HepG2 (cell line): ENCODE measurements around the gene EHBP1. TPM values are rescaled to one million over a fixed set of nuclear protein-coding genes. Genes with fewer than 3 reads are reported as not detected.
A peak's percentile ranks its signal among the peaks of the same experiment; 100 is the strongest.

Experiments used
- AKNA ChIP-seq: sonication (generic); formaldehyde crosslinking; IDR thresholded peaks from 2 replicates; pipeline ENCODE4 v1.4.0; 2020; ENCODE audit warnings: missing genetic modification reagents, borderline replicate concordance
- CBFB ChIP-seq: sonication (generic); formaldehyde crosslinking; IDR thresholded peaks from 2 replicates; pipeline ENCODE4 v1.4.0; 2020; ENCODE audit warnings: missing genetic modification reagents
- CREB3 ChIP-seq: sonication (generic); formaldehyde crosslinking; IDR thresholded peaks from 2 replicates; pipeline ENCODE4 v1.5.0; 2020; ENCODE audit warnings: missing genetic modification reagents
- ETV5 ChIP-seq: IDR thresholded peaks from 2 replicates; pipeline ENCODE4 v1.6.1; 2018; ENCODE audit warnings: missing biosample characterization, missing genetic modification reagents, inconsistent platforms, borderline replicate concordance
- IRF9 ChIP-seq: sonication (generic); formaldehyde crosslinking; IDR thresholded peaks from 2 replicates; pipeline ENCODE4 v1.8.0; 2022; ENCODE audit warnings: missing genetic modification reagents, mild to moderate bottlenecking, borderline replicate concordance
- SP1 ChIP-seq, 2 experiments: fragments of 450-650 bp in 1 of 2; sonication (generic) in 1 of 2; formaldehyde crosslinking in 1 of 2; IDR thresholded peaks; 2 replicates each; pipeline versions ENCODE4 v1.4.0 to v1.6.1; 2016 to 2020; ENCODE audit warnings: missing genetic modification reagents in 1 of 2
- TEF ChIP-seq: sonication (generic); formaldehyde crosslinking; IDR thresholded peaks from 2 replicates; pipeline ENCODE4 v1.5.0; 2020; ENCODE audit warnings: missing genetic modification reagents
- U2AF2 ChIP-seq: fragments of 200-400 bp; formaldehyde crosslinking; IDR thresholded peaks from 2 replicates; pipeline ENCODE4 v1.6.1; 2017; ENCODE audit warnings: low read depth, mild to moderate bottlenecking, low read length
- ZBTB2 ChIP-seq: sonication (generic); formaldehyde crosslinking; IDR thresholded peaks from 2 replicates; pipeline ENCODE4 v1.8.0; 2022; ENCODE audit warnings: low read depth, missing genetic modification reagents
- ZNF207 ChIP-seq: fragments of 450-650 bp; IDR thresholded peaks from 2 replicates; pipeline ENCODE4 v1.6.1; 2016; ENCODE audit warnings: antibody characterized with exemption, borderline replicate concordance
- ZNF530 ChIP-seq: sonication (generic); formaldehyde crosslinking; IDR thresholded peaks from 2 replicates; pipeline ENCODE4 v1.5.0; 2020; ENCODE audit warnings: low read depth, mild to moderate bottlenecking, missing genetic modification reagents
- ZNF614 ChIP-seq: IDR thresholded peaks from 2 replicates; pipeline ENCODE4 v1.6.1; 2018; ENCODE audit warnings: missing biosample characterization, missing genetic modification reagents, inconsistent platforms, borderline replicate concordance
- ZNF615 ChIP-seq: sonication (generic); formaldehyde crosslinking; IDR thresholded peaks from 2 replicates; pipeline ENCODE4 v1.5.0; 2020; ENCODE audit warnings: mild to moderate bottlenecking, missing genetic modification reagents, borderline replicate concordance
- ZNF652 ChIP-seq: IDR thresholded peaks from 2 replicates; pipeline ENCODE4 v1.6.1; 2016; ENCODE audit warnings: low read depth, borderline replicate concordance
- ZNF747 ChIP-seq: sonication (generic); formaldehyde crosslinking; IDR thresholded peaks from 2 replicates; pipeline ENCODE4 v1.8.1; 2023; ENCODE audit warnings: missing genetic modification reagents, mild to moderate bottlenecking, borderline replicate concordance
- polyA plus RNA-seq, 8 experiments: library from polyadenylated mRNA; depleted of rRNA in 3 of 8; stranded (reverse) in 7 of 8; unstranded in 1 of 8; fragments of >200 nt; fragmentation: Illumina TruSeq in 4 of 8; extraction: Trizol in 4 of 8; gene quantifications; 2 replicates each; pipeline versions ENCODE4 v1.2.1 to v1.2.3, GENCODE V29; 2011 to 2016; ENCODE audit warnings: low read depth in 4 of 8, missing spikeins in 1 of 8, mixed read lengths in 1 of 8; ENCODE audit not compliant: insufficient read depth in 1 of 8
- total RNA-seq, 5 experiments: library from RNA; depleted of rRNA; stranded (reverse); fragments of >200 nt; fragmentation: Illumina TruSeq; extraction: Trizol; gene quantifications; 2 replicates each; pipeline ENCODE4 v1.2.3, GENCODE V29; 2016; ENCODE audit warnings: low read depth in 1 of 5
- TF ChIP-seq, protein P1 (sequence below): sonication (generic); formaldehyde crosslinking; IDR thresholded peaks from 2 replicates; pipeline ENCODE4 v1.4.0; 2020; ENCODE audit warnings: missing genetic modification reagents

The EHBP1 gene
- total and polyA plus RNA-seq, 2 of the 13 experiments (the other 11 are each of a cell fraction or from before 2014, with no cell fraction given), result 93.5 to 146 TPM

GRCh38 chr2:62705007-62705829 is at the start of gene EHBP1 (continued):
- peak; percentile 63; the same call in 1 of the 2 replicates for TF ChIP-seq CBFB
- no peak; the same call in 1 of the 2 replicates for TF ChIP-seq ZNF747 (CRISPR knock-in tag)
- peak; percentile 43; the same call in 1 of the 2 replicates for TF ChIP-seq ZBTB2 (CRISPR knock-in tag)
- peak; percentile 91 for TF ChIP-seq ZNF614 (CRISPR knock-in tag)
- no peak for TF ChIP-seq ZNF615
- TF ChIP-seq TEF (CRISPR knock-in tag), result no peak
- no peak for TF ChIP-seq ZNF652 (CRISPR knock-in tag)
- 0 out of 2 replicates have a peak, but pooled peaks have one; percentile 10 for TF ChIP-seq CREB3 (CRISPR knock-in tag)
- peak; percentile 54; the same call in 1 of the 2 replicates for TF ChIP-seq IRF9
- TF ChIP-seq ZNF207, result no peak
- TF ChIP-seq ZNF530 (CRISPR knock-in tag), result no peak
- TF ChIP-seq ETV5 (CRISPR knock-in tag), result 0 out of 2 replicates have a peak, but pooled peaks have one; percentile 33
- no peak for TF ChIP-seq U2AF2
- no peak for TF ChIP-seq AKNA (CRISPR knock-in tag)
- TF ChIP-seq SP1 (IDR thresholded peaks at IDR 0.05), result no peak
- TF ChIP-seq SP1 (CRISPR knock-in tag; IDR thresholded peaks at IDR 0.05), result peak; percentile 91
- TF ChIP-seq, protein P1, sequence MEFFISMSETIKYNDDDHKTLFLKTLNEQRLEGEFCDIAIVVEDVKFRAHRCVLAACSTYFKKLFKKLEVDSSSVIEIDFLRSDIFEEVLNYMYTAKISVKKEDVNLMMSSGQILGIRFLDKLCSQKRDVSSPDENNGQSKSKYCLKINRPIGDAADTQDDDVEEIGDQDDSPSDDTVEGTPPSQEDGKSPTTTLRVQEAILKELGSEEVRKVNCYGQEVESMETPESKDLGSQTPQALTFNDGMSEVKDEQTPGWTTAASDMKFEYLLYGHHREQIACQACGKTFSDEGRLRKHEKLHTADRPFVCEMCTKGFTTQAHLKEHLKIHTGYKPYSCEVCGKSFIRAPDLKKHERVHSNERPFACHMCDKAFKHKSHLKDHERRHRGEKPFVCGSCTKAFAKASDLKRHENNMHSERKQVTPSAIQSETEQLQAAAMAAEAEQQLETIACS (CRISPR knock-in tag), result no peak
